Activated CD8-positive, alpha-beta memory T cell treated with anti-CD3 and anti-CD28 coated beads, Interleukin-2, amount 10 ng/mL, durations not matched to agents 7 days and 5 days (primary cell): ENCODE measurements around the gene FAM187B. TPM values are rescaled to one million over a fixed set of nuclear protein-coding genes. Genes with fewer than 3 reads are reported as not detected.

Experiments
- ATAC-seq: fragments of 150-1000 bp; cut with Tn5 transposase; one replicate; pipeline ENCODE4 v1.10.0; 2021; ENCODE audit warnings: moderate library complexity
- CTCF ChIA-PET: fragments of 350-600 bp; sonication (Branson Sonifier 250); formaldehyde crosslinking; loops from one replicate; lab custom pipeline; 2021; ENCODE audit warnings: antibody characterized with exemption; lab: Charles Lee
- DNase-seq: peaks from one replicate; pipeline ENCODE4 v3.0.0-alpha.2; 2020
- H3K27ac Mint-ChIP-seq: one replicate; pipeline ENCODE4 v1.8.0; 2021; ENCODE audit warnings: mild to moderate bottlenecking, mixed read lengths
- H3K27me3 Mint-ChIP-seq: one replicate; pipeline ENCODE4 v1.8.0; 2021; ENCODE audit warnings: mixed read lengths
- H3K36me3 Mint-ChIP-seq: one replicate; pipeline ENCODE4 v1.8.0; 2021; ENCODE audit warnings: mild to moderate bottlenecking, mixed read lengths
- H3K4me1 Mint-ChIP-seq: one replicate; pipeline ENCODE4 v1.8.0; 2021; ENCODE audit warnings: mixed read lengths
- H3K4me3 Mint-ChIP-seq: one replicate; pipeline ENCODE4 v1.8.0; 2021; ENCODE audit warnings: mild to moderate bottlenecking, moderate library complexity, mixed read lengths
- H3K9me3 Mint-ChIP-seq: one replicate; pipeline ENCODE4 v1.8.0; 2022; ENCODE audit warnings: low read depth, mixed read lengths
- total RNA-seq, 2 experiments: library from RNA; stranded (reverse); gene quantifications; one replicate each; pipeline ENCODE4 v1.2.3, GENCODE V29; 2021

FAM187B gene
- not detected for total RNA-seq

DNA sequence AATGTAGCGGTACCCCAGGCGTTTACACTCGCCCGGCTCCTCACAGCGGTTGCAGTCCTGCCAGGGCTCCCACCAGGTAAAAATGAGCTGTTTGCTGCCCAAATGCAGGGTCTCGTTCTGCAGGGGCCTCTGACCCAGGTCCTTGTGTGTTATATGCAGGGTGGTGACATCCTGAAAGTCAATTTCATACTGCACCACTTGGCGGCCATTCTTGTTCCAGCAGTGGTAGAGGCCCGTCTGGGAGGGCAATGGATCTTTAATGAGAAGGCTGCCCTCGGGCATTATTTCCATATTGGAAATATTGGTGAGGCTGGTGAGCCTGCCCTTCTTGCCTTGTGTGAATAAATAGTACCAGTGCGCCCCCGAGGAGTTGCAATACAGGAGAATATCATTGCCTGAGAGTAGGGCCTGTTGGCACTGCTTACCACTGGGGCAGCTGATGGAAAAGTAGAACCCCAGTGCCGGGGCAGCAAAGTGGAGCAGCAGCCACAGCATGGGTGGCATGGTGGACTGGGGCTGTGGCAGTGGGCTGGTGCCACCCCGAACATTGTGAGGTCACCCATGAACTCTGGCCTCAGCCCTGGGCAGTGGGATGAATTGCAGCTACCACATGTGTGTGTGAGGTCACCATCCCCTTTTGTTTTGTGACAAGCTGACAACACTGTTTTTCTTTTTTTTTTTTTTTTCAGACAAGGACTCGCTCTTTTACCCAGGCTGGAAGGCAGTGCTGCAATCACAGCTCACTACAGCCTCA is at the start of gene FAM187B:
Gene FAM187B (minus strand): TSS at position 563 of the 754 bp plus-strand sequence. CDS start 59 bp downstream, at position 504.
- Mint-ChIP-seq H3K4me1 (no peaks in the 10 kb centered on the region), H3K27me3 (peaks cover 3% of the 10 kb centered on the region), H3K4me3 (no peak within 1 kb of the TSS), H3K9me3 (no peaks in the 10 kb centered on the region), H3K36me3 (no peaks in the 10 kb centered on the region), H3K27ac (no peak within 1 kb of the TSS)
- ATAC-seq, result no peak
- DNase-seq, result no peak
- CTCF ChIA-PET, result interaction anchor here (0.7 kb wide), 1 partner anchor 14 kb away, joined by 3 read pairs; no protein-coding TSS in a partner anchor

DNA sequence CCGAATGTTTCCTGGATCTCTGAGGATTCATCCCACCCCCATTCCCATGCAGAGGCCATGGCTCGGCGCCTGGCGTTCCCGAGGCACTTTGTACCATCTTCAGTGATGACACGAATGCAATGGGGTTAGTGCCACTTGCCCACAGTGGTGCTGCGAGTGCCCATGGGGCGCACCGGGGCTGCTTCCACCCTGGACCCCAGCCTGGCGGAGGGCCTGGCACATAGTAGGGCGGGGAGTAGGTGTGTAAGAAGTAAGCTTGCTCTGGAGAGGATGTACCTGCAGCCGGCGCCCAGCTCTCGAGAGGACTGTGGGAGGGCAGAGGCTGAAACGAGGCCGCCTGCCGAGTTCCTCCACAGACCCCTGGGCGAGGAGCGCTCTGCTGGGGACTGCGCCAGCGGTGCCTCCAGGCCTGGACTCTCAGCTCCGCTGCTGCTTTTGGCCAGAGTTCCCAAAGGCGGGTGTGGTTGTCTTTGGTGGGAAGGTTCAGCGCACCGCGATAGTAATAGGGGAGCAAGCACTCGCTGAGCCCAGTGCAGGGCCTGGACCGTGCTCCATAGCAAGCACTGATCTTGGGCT is 48.3 kb upstream of the FAM187B start:
- CTCF ChIA-PET, result no interaction called here
- ATAC-seq, result no peak
- Mint-ChIP-seq H3K27ac (no peak overlapping the region), H3K36me3 (peaks cover 11% of the 10 kb centered on the region), H3K4me1 (peaks cover 2% of the 10 kb centered on the region), H3K9me3 (no peaks in the 10 kb centered on the region), H3K4me3 (no peak overlapping the region), H3K27me3 (peaks cover 4% of the 10 kb centered on the region)
- DNase-seq, result no peak

DNA sequence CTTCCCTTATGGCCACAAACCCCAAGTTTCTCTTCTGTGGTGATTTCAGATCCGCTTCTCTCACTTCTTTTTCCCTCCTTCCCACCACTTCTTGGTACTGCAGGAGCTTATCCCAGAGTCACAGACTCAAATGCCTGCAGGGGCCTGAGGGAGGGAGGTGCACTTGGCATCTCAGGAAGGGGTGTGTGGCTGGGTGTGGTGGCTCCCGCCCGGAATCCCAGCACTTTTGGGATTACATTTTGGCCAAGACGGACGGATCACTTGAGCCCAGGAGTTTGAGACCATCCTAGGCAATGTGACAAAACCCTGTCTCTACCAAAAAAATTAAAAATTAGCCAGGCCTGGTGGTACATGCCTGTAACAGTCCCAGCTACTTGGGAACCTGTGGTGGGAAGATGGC is 45.8 kb upstream of the FAM187B start:
- H3K27me3 Mint-ChIP-seq, result no peaks in the 10 kb centered on the region
- H3K9me3 Mint-ChIP-seq, result no peaks in the 10 kb centered on the region
- no peak for DNase-seq
- ATAC-seq, result no peak
- CTCF ChIA-PET, result interaction anchor here (1.6 kb wide), 1 partner anchor 10 kb away, joined by 5 read pairs; no protein-coding TSS in a partner anchor
- H3K27ac Mint-ChIP-seq, result no peak overlapping the region
- H3K36me3 Mint-ChIP-seq, result peaks cover 24% of the 10 kb centered on the region
- no peak overlapping the region for H3K4me3 Mint-ChIP-seq
- peaks cover 7% of the 10 kb centered on the region for H3K4me1 Mint-ChIP-seq

DNA sequence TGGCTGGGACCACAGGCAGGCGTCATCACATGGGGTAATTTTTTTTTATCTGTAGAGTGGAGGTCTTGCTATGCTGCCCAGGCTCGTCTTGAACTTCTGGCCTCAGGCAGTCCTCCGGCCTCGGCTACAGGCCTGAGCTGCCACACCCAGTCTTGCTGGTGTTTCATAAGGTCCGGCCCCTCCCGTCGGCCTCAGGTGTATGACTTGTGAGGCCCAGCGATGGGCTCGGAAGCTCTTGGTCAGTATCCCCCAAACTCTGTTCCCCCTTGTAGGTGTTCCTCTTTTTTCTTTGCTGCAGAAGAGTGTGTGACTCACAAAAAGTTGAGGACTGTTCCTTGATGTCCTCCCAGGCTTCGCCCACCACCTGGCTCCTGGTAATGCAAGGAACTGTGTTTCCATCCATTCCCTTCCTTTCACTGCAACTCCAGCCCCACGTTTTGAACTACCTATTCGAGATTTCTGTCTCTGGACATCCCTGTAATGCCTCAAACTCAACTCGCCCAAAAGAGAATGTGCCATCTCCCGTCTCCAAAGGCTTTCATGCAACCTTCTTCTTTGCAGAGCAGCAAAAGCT is 45.2 kb upstream of the FAM187B start:
- ATAC-seq (no peak), DNase-seq (no peak)
- CTCF ChIA-PET, result interaction anchor here (1.6 kb wide), 1 partner anchor 10 kb away, joined by 5 read pairs; no protein-coding TSS in a partner anchor
- Mint-ChIP-seq H3K36me3 (peaks cover 22% of the 10 kb centered on the region), H3K9me3 (no peaks in the 10 kb centered on the region), H3K27me3 (no peaks in the 10 kb centered on the region), H3K4me1 (peaks cover 7% of the 10 kb centered on the region), H3K27ac (no peak overlapping the region), H3K4me3 (no peak overlapping the region)

DNA sequence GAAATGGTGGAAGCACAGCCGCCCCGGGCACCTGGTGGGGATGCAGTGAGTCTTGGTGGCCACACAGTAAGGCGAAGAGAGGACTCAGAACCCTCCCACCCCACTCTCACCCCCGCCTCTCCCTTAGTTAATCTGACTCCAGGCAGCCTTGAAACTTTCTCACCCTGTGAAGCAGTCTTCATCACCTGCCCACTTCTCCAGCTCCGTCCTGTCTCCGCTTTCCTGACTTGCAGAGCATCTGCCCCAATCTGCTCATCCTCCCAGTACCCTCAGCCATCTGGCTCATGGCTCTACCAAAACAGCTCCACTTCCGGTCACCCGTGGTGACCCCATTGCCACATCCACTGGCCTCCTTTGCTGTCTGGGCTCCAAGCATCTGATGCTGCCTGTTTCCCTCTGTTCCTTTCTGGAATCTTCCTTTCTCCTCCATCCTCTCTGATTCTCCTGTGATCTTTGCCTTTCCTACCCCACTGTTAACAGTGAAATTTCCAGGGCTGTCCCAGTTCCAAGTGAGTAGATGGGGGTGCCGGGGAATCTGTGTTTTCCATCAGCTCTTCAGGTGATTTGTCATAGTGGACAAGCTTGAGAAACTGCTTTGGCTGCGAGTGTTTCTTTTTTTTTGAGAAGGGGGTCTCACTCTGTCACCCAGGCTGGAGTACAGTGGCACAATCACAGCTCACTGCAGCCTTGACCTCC is 44.6 kb upstream of the FAM187B start:
- Mint-ChIP-seq H3K9me3 (no peaks in the 10 kb centered on the region), H3K36me3 (peaks cover 20% of the 10 kb centered on the region), H3K4me1 (peaks cover 7% of the 10 kb centered on the region), H3K27me3 (no peaks in the 10 kb centered on the region), H3K27ac (peak overlapping the region; percentile 40), H3K4me3 (no peak overlapping the region)
- ATAC-seq, result no peak
- no peak for DNase-seq
- CTCF ChIA-PET, result no interaction called here

DNA sequence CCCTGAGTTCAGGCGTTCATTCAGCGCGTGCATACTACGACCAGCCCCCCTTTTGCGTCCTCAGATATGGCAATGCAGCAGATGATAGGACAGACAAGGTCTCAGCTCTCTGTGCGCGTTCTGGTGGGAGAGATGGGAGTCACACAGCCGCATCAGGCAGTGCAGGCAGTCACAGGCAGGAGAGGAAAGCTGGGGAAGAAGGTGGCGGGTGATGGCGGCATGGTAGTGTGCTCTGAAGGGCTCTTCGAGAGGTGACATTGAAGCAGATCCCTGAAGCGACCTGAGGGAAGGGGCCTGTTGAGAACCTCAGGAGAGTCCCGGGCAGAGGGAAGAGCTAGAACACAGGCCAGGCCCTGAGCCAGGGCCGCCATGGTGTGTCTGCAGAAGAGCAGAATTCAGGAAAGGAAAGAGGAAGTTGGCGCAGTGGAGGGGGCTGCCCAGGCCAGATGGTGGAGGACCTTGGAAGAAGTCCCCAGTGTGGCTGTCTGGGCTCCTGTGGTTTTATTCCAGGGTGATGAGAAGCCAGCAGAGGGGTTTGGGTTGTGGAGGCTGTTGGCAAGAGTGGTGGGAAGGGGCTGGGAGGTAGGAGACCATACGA is 43.7 kb upstream of the FAM187B start:
- CTCF ChIA-PET, result no interaction called here
- no peak overlapping the region for H3K27ac Mint-ChIP-seq
- no peaks in the 10 kb centered on the region for H3K27me3 Mint-ChIP-seq
- ATAC-seq, result no peak
- H3K9me3 Mint-ChIP-seq, result no peaks in the 10 kb centered on the region
- H3K36me3 Mint-ChIP-seq, result peaks cover 21% of the 10 kb centered on the region
- DNase-seq, result no peak
- H3K4me3 Mint-ChIP-seq, result no peak overlapping the region
- H3K4me1 Mint-ChIP-seq, result peaks cover 7% of the 10 kb centered on the region

DNA sequence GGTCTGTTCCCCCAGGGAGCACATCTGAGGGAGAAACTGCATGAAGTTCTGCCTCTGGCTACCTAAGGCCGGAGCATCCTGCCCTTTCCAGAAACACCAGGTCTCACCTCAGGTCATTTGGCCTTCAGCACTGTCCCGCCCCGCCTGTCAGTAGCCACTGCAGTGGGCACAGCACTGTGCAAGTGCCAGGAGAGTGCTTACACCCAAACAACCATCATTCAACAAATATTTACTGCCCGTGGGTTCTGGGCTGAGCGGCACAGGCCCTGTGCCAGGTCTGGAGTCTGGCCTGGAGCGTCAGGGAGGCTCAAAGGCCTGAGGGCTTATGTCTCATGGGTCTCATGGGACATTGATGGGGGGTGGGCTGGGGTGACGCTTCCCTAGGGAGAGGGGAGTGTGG is 43.0 kb upstream of the FAM187B start:
- no peaks in the 10 kb centered on the region for H3K27me3 Mint-ChIP-seq
- no peaks in the 10 kb centered on the region for H3K9me3 Mint-ChIP-seq
- H3K27ac Mint-ChIP-seq, result no peak overlapping the region
- H3K36me3 Mint-ChIP-seq, result peaks cover 21% of the 10 kb centered on the region
- H3K4me1 Mint-ChIP-seq, result peaks cover 9% of the 10 kb centered on the region
- H3K4me3 Mint-ChIP-seq, result no peak overlapping the region
- ATAC-seq (no peak), DNase-seq (no peak)
- CTCF ChIA-PET, result no interaction called here

DNA sequence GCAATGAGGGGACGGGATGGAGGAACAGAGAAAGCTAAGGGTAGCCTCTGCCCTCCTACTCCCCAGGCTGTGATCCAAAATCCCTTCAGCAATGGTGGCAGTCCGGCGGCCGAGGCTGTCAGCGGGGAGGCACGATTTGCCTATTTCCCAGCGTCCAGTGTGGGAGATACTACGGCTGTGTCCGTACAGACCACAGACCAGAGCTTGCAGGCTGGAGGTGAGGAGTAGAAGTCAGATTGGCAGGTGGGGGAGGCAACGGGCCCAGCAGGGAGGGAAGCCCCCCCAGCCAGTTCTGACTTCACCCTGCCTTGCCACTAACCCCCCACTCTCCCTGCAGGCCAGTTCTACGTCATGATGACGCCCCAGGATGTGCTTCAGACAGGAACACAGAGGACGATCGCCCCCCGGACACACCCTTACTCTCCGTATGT is 41.9 kb upstream of the FAM187B start:
- Mint-ChIP-seq H3K4me3 (peak overlapping the region; percentile 62), H3K4me1 (peaks cover 19% of the 10 kb centered on the region), H3K27ac (no peak overlapping the region), H3K9me3 (no peaks in the 10 kb centered on the region), H3K36me3 (peaks cover 24% of the 10 kb centered on the region), H3K27me3 (no peaks in the 10 kb centered on the region)
- CTCF ChIA-PET, result interaction anchor here (1.0 to 3.3 kb wide), 3 partner anchors 77 to 129 kb away, joined by 3 to 16 read pairs (median 5); partner anchors contain the start of gene FFAR1
- DNase-seq (no peak), ATAC-seq (no peak)

DNA sequence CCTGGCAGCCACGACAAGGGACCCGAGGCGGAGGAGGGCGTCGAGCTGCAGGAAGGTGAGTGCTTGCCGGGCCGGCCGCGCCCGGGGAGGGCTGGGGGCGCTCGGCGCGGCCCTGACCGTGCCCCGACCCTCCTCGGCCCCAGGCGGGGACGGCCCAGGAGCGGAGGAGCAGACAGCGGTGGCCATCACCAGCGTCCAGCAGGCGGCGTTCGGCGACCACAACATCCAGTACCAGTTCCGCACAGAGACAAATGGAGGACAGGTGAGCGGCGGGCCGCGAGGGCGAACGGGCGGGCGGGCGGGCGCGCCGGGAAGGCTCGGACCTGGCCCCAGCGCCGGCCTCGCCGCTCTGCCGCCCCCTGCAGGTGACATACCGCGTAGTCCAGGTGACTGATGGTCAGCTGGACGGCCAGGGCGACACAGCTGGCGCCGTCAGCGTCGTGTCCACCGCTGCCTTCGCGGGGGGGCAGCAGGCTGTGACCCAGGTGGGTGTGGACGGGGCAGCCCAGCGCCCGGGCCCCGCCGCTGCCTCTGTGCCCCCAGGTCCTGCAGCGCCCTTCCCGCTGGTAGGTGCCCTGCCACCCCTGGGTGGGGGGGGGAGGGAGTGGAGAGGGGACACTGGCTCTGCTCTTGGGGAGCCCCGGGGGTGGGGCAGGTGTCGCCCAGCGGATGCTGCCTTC is 41.0 kb upstream of the FAM187B start:
- Mint-ChIP-seq H3K27ac (peak overlapping the region; percentile 54), H3K27me3 (no peaks in the 10 kb centered on the region), H3K4me1 (peaks cover 19% of the 10 kb centered on the region), H3K4me3 (peak overlapping the region; percentile 62), H3K36me3 (peaks cover 24% of the 10 kb centered on the region), H3K9me3 (no peaks in the 10 kb centered on the region)
- CTCF ChIA-PET, result interaction anchor here (0.6 to 3.3 kb wide), 5 partner anchors 19 to 225 kb away, joined by 3 to 16 read pairs (median 4); no protein-coding TSS in a partner anchor
- peak; percentile 86 for DNase-seq
- ATAC-seq, result peak; percentile 63

DNA sequence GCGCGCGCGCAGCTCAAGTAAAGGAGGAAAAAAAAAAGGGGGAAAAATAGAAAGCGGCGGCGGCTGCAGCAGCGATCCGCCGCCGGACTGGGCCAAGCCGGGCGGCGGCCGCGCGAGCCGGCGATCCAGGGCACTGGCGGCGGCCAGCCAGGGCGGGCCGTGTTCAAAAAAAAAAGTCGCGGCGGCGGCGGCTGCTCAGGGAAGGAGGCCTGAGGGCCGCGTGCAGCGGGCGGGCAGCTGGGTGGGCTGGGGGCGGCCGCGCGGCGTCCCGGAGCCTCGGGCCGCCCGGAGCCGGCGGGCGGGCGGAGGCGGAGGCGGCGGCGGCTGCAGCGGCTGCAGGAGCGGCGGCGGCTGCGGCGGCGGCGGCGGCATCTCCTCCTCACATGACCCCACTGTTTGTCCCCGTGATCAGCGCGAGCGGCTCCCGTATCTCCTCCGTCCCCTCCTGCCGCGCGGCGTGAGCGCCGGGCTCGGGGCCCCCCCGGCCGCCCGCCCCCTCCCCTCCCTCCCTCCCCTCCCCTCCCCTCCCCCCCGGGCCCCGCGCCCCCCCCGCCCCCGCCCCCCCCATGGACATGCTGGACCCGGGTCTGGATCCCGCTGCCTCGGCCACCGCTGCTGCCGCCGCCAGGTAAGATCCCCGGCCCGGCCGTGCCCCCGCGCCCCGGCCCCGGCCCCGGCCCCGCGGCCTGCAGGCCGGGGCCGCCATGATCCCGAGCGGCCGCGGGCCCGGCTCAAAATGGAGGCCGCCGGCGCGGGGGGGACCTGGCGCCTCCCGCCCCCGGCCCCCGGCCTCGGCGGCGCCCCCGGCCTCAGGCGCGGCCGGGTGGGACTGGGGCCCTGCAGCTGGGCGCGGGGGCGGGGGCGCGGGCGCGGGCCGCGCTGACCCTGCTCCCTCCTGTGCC is 40.2 kb upstream of the FAM187B start, which contains the start of gene USF2:
Gene USF2 (plus strand): TSS at position 427 of the 902 bp plus-strand sequence. CDS start 140 bp downstream, at position 567.
- peaks cover 19% of the 10 kb centered on the region for H3K4me1 Mint-ChIP-seq
- ATAC-seq (peak; percentile 21), DNase-seq (peak; percentile 77)
- peak within 1 kb of the TSS; percentile 89 for H3K4me3 Mint-ChIP-seq
- peaks cover 24% of the 10 kb centered on the region for H3K36me3 Mint-ChIP-seq
- H3K27me3 Mint-ChIP-seq, result no peaks in the 10 kb centered on the region
- peak within 1 kb of the TSS; percentile 90 for H3K27ac Mint-ChIP-seq
- H3K9me3 Mint-ChIP-seq, result no peaks in the 10 kb centered on the region
- CTCF ChIA-PET, result interaction anchor here (1.1 to 3.3 kb wide), 6 partner anchors 27 to 226 kb away, joined by 3 to 16 read pairs (median 4); no protein-coding TSS in a partner anchor

DNA sequence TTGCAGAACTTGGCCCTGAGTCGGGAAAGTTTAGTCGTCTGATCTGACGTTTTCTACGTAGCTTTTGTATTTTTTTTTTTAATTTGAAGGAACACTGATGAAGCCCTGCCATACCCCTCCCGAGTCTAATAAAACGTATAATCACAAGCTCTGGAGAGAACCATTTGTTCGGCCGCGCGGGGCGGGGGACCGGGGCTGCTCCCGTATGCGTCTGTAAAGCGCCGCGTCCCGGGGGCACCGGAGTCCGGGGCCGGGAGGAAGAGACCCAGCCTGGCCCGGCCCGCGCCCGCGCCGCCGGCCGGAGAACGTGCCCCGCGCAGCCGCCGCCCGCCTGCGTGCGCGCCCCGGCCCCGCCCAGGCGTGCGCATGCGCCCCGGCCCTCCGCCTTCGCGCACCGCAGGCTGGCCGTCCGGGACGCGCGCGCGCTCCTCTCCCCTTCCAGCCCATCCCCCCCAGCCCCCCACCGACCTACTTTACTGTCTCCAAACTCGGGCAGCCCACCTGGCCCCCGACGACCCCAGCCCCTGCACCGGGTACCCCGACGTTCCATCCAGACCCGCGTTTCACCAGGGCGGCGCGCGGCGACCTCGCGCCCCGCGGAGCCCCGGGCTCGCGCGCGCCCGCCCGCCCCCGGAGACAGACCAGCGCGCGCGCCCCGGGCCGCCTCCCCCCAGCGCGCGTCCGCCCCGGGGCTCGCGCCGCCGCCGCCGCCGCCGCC is 39.4 kb upstream of the FAM187B start:
- H3K27ac Mint-ChIP-seq, result peak overlapping the region; percentile 90
- no peaks in the 10 kb centered on the region for H3K27me3 Mint-ChIP-seq
- H3K4me1 Mint-ChIP-seq, result peaks cover 17% of the 10 kb centered on the region
- DNase-seq, result peak; percentile 79
- peak; percentile 72 for ATAC-seq
- H3K36me3 Mint-ChIP-seq, result peaks cover 21% of the 10 kb centered on the region
- no peaks in the 10 kb centered on the region for H3K9me3 Mint-ChIP-seq
- CTCF ChIA-PET, result interaction anchor here (1.1 to 3.3 kb wide), 3 partner anchors 28 to 227 kb away, joined by 3 to 16 read pairs (median 3); no protein-coding TSS in a partner anchor
- H3K4me3 Mint-ChIP-seq, result peak overlapping the region; percentile 89
